Thyroid gland (tissue), 4 donors: ENCODE measurements around the gene RHOBTB1. TPM values are rescaled to one million over a fixed set of nuclear protein-coding genes. Genes with fewer than 3 reads are reported as not detected.
A peak's percentile ranks its signal among the peaks of the same experiment; 100 is the strongest.
"Not testable (repeated sequence)": the region's sequence is repeated elsewhere in the genome, so short reads cannot be mapped to it uniquely, and the experiment has no call there.

ENCODE experiments used
- DNase-seq, 2 donors: peaks; one replicate each; pipeline ENCODE4 v3.0.0-alpha.2; 2019
- H3K27ac ChIP-seq, 3 donors: fragments of 200-600 bp; sonication (generic); 1 replicate in 2 of 3; 2 replicates in 1 of 3; pipeline ENCODE4 v1.5.1; 2016 to 2019; ENCODE audit warnings: mild to moderate bottlenecking in 1 of 3, moderate library complexity in 1 of 3
- H3K27me3 ChIP-seq: fragments of 200-600 bp; sonication (generic); one replicate; pipeline ENCODE4 v1.5.1; 2019
- H3K36me3 ChIP-seq, 2 donors: fragments of 200-600 bp; sonication (generic); one replicate each; pipeline ENCODE4 v1.5.1; 2016 to 2019
- H3K4me1 ChIP-seq, 2 donors: fragments of 200-600 bp; sonication (generic); one replicate each; pipeline ENCODE4 v1.5.1; 2017 to 2019
- H3K4me3 ChIP-seq, 3 donors: fragments of 200-600 bp; sonication (generic); replicated peaks in 1 of 3; 1 replicate in 2 of 3; 2 replicates in 1 of 3; pipeline ENCODE4 v1.5.1; 2016; ENCODE audit warnings: mild to moderate bottlenecking in 1 of 3
- H3K9me3 ChIP-seq: fragments of 200-600 bp; sonication (generic); one replicate; pipeline ENCODE4 v1.5.1; 2017
- POLR2A ChIP-seq, 2 donors: fragments of 450-650 bp; IDR thresholded peaks; one replicate each; pipeline ENCODE4 v1.6.1; 2017; ENCODE audit warnings: antibody characterized with exemption in 2 of 2, mild to moderate bottlenecking in 2 of 2, moderate library complexity in 1 of 2
- WGBS, 2 donors: methylation state at CpG; one replicate each; pipeline ENCODE4 v1.1.5; 2017; 5-methylcytosine and 5-hydroxymethylcytosine counted together
- intact Hi-C: fragments of 100-400 bp; cut with DNase I; formaldehyde crosslinking; loops from one replicate; pipeline ENCODE4 v1.15.1; 2023
- total RNA-seq, 4 donors: library from RNA; depleted of rRNA; stranded (reverse); fragments of >200 nt; gene quantifications; one replicate each; pipeline ENCODE4 v1.2.3, GENCODE V29; 2016
- TF ChIP-seq, protein P1 (sequence below), 6 experiments: fragments of 200-600 bp in 3 of 6; fragments of 450-650 bp in 3 of 6; sonication (generic) in 3 of 6; IDR thresholded peaks; one replicate each; pipeline ENCODE4 v1.5.1; 2016 to 2019; ENCODE audit warnings: antibody characterized with exemption in 6 of 6, mild to moderate bottlenecking in 2 of 6, inconsistent platforms in 1 of 6, moderate library complexity in 1 of 6

RHOBTB1 gene
- total RNA-seq, 4 donors from 2014 or later: 6.8 to 10.5 (median 9.1) TPM

DNA sequence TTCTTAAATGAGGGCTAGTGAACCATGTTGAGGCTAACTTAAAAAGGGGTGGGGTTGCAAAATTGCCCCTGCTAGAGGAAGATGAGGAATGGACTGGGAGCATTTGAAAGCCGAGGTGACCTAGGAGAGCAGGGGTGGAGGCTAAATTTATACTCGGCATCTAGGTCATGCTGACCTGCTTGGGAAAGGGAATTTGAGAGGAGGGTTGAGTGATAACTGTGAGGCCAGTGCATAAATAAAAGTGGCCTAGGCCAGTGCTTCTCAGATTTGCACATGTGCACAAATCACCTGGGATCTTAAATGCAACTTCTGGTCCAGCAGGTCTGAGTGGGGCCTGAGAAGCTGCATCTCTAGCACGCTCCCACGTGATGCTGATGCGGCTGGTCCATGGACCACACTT lies 95.3 kb downstream of the RHOBTB1 start:
- intact Hi-C loops: no loop called here
- no peak overlapping the region for H3K27ac ChIP-seq
- H3K4me1 ChIP-seq: peaks cover 0 to 3% of the 10 kb centered on the region in 2 donors
- 79 to 85% methylated on average over 5 of the region's 5 CpGs for WGBS, 2 donors
- no peak overlapping the region for H3K4me3 ChIP-seq
- no peaks in the 10 kb centered on the region for H3K36me3 ChIP-seq
- DNase-seq: no peak
- no peaks in the 10 kb centered on the region for H3K27me3 ChIP-seq
- TF ChIP-seq, protein P1, sequence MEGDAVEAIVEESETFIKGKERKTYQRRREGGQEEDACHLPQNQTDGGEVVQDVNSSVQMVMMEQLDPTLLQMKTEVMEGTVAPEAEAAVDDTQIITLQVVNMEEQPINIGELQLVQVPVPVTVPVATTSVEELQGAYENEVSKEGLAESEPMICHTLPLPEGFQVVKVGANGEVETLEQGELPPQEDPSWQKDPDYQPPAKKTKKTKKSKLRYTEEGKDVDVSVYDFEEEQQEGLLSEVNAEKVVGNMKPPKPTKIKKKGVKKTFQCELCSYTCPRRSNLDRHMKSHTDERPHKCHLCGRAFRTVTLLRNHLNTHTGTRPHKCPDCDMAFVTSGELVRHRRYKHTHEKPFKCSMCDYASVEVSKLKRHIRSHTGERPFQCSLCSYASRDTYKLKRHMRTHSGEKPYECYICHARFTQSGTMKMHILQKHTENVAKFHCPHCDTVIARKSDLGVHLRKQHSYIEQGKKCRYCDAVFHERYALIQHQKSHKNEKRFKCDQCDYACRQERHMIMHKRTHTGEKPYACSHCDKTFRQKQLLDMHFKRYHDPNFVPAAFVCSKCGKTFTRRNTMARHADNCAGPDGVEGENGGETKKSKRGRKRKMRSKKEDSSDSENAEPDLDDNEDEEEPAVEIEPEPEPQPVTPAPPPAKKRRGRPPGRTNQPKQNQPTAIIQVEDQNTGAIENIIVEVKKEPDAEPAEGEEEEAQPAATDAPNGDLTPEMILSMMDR (IDR thresholded peaks at IDR 0.05): no peak
- no peak for TF ChIP-seq POLR2A (IDR thresholded peaks at IDR 0.05)
- H3K9me3 ChIP-seq: no peaks in the 10 kb centered on the region

DNA sequence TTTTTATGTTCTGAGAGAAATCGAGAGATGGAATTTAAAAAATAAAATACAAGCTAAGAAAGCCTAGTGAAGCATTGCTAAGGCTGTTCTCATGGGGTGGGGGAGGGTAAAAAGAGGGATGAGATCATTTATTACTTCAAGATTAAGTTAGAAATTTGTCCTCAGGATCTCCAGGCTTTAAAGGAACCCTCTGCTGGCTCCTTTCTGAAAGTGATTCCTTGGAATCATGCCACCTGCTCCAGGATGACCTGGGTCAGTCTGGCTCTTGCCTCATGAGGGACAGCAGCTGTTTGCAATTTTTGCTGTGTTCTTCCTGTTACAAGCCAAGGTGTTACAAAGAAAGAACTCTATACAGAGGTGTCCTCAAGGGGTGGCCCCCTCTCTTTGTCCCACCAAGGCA lies 95.9 kb downstream of the RHOBTB1 start:
- no peak overlapping the region for H3K27ac ChIP-seq
- no peaks in the 10 kb centered on the region for H3K9me3 ChIP-seq
- peaks cover 0 to 3% of the 10 kb centered on the region in 2 donors for H3K4me1 ChIP-seq
- 61 to 79% methylated on average over 1 of the region's 1 CpG for WGBS, 2 donors
- DNase-seq: peak; percentile 5 to 6
- no peaks in the 10 kb centered on the region for H3K36me3 ChIP-seq
- no peaks in the 10 kb centered on the region for H3K27me3 ChIP-seq
- intact Hi-C loops: no loop called here
- no peak overlapping the region for H3K4me3 ChIP-seq
- TF ChIP-seq POLR2A (IDR thresholded peaks at IDR 0.05): no peak
- TF ChIP-seq, protein P1 (IDR thresholded peaks at IDR 0.05): no peak

DNA sequence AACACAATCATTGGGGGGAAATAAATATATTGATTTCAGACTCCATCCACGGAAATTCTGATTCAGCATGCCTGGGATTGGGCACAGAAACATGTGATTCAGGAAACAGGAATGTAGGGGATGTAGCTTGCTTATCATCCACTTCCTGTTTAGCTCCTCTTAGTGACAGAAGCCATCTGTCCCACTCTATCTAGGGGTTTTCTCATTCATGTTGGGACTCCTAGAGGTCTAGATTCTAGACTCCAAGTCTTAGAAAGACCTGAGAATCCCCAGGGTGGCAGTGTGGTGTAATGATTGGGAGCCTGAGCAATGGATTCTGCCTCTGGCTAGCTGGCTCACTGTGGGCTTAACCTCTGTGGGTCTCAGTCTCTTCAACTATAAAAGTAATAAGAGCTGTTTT lies 97.8 kb downstream of the RHOBTB1 start:
- Histone ChIP-seq H3K9me3 (no peaks in the 10 kb centered on the region), H3K4me1 (peaks cover 0 to 3% of the 10 kb centered on the region in 2 donors), H3K36me3 (no peaks in the 10 kb centered on the region), H3K4me3 (no peak overlapping the region), H3K27ac (no peak overlapping the region), H3K27me3 (no peaks in the 10 kb centered on the region)
- intact Hi-C loops: no loop called here
- DNase-seq: no peak
- WGBS, 2 donors: 59 to 65% methylated on average over 1 of the region's 1 CpG
- TF ChIP-seq POLR2A (IDR thresholded peaks at IDR 0.05): no peak
- TF ChIP-seq, protein P1 (IDR thresholded peaks at IDR 0.05): no peak

DNA sequence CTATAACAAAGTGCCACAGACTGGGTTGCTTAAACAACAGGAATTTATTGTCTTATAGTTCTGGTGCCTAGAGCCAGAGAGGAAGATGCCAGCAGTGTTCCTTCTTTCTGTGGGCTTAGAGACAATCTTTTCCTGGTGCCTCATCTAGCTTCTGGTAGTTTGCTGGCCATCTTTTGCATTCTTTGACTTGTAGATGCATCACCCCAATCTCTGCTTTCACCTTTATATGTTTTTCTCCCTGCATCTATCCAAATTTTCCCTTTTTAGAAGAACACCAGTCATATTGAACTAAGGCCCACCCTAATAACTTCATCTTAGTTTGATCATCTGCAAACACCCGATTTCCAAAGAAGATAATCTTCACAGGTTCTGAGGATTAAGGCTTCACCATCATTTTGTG lies 98.9 kb downstream of the RHOBTB1 start:
- Histone ChIP-seq H3K9me3 (no peaks in the 10 kb centered on the region), H3K36me3 (no peaks in the 10 kb centered on the region), H3K4me1 (peaks cover 0 to 3% of the 10 kb centered on the region in 2 donors), H3K27me3 (no peaks in the 10 kb centered on the region), H3K27ac (no peak overlapping the region), H3K4me3 (no peak overlapping the region)
- 96 to 98% methylated on average over 1 of the region's 1 CpG for WGBS, 2 donors
- intact Hi-C loops: no loop called here
- no peak for TF ChIP-seq POLR2A (IDR thresholded peaks at IDR 0.05)
- TF ChIP-seq, protein P1 (IDR thresholded peaks at IDR 0.05): no peak
- DNase-seq: no peak

DNA sequence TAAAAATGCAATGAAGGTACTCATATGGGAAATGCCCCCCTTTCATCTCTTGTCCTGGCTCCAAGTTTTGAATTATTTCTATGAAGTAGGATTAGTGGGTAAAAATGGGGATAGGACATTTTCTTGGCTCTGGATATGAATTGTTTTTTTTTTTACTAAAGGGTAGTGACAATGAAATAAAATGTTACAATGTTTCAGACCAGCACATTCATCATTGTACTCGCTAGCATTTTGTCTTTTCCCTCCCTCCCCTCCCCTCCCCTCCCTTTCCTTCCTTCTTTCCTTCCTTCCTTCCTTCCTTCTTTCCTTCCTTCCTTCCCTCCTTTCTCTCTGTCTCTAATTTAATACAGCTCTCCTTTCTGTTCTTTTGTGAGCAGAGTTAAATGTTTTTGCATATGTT lies 101.3 kb downstream of the RHOBTB1 start:
- Histone ChIP-seq H3K36me3 (no peaks in the 10 kb centered on the region), H3K9me3 (no peaks in the 10 kb centered on the region), H3K27me3 (no peaks in the 10 kb centered on the region), H3K27ac (no peak overlapping the region), H3K4me1 (no peaks in the 10 kb centered on the region), H3K4me3 (no peak overlapping the region)
- 85 to 92% methylated on average over 1 of the region's 1 CpG for WGBS, 2 donors
- no peak for DNase-seq
- TF ChIP-seq POLR2A (IDR thresholded peaks at IDR 0.05): no peak
- TF ChIP-seq, protein P1 (IDR thresholded peaks at IDR 0.05): no peak
- intact Hi-C loops: no loop called here

DNA sequence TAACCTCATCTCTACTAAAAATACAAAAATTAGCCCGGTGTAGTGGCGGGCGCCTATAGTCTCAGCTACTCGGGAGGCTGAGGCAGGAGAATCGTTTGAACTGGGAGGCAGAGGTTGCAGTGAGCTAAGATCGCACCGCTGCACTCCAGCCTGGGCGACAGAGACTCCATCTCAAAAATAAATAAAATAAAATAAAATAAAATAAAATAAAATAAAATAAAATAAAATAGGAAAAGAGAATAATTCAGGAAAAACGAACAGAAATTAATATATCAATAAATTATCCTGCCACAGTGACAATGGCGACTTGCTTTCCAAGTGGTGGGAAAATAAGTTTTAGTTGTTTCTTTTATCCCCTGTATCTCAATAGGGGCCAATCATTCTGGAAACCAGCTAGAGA lies 102.8 kb downstream of the RHOBTB1 start:
- H3K27me3 ChIP-seq, H3K4me1 ChIP-seq, H3K9me3 ChIP-seq, DNase-seq, H3K36me3 ChIP-seq, intact Hi-C loops, H3K4me3 ChIP-seq, H3K27ac ChIP-seq: not testable (repeated sequence)
- WGBS, 2 donors: 95 to 96% methylated on average over 10 of the region's 10 CpGs
